Ovary (tissue), 9 donors: ENCODE data around the gene RHCE. TPM values are rescaled to one million over a fixed set of nuclear protein-coding genes. Genes with fewer than 3 reads are reported as not detected.
"Not testable (repeated sequence)": the region's sequence is repeated elsewhere in the genome, so short reads cannot be mapped to it uniquely, and the experiment has no call there.

Experiments
- DNase-seq, 5 donors: peaks; one replicate each; pipeline ENCODE4 v3.0.0-alpha.2; 2019 to 2020
- H3K27ac ChIP-seq, 2 donors: fragments of 200-600 bp; one replicate each; pipeline versions ENCODE4 v1.5.1 to v1.8.0; 2019 to 2022
- H3K27me3 ChIP-seq: fragments of 200-600 bp; one replicate; pipeline ENCODE4 v1.8.0; 2022
- H3K36me3 ChIP-seq: fragments of 200-600 bp; sonication (generic); one replicate; pipeline ENCODE4 v1.5.1; 2019
- H3K4me1 ChIP-seq: one replicate; pipeline ENCODE4 v1.8.1; 2013; ENCODE audit warnings: mild to moderate bottlenecking, moderate library complexity; ENCODE audit not compliant: insufficient read depth
- H3K4me3 ChIP-seq: fragments of 200-600 bp; sonication (generic); one replicate; pipeline ENCODE4 v1.5.1; 2017
- H3K9me3 ChIP-seq, 2 donors: fragments of 200-600 bp in 1 of 2; sonication (generic) in 1 of 2; one replicate each; pipeline versions ENCODE4 v1.5.1 to v1.8.1; 2013 to 2019; ENCODE audit warnings: mild to moderate bottlenecking in 1 of 2, moderate library complexity in 1 of 2
- WGBS, 3 donors: extraction: QIAGEN DNeasy Blood & Tissue Kit in 1 of 3; methylation state at CpG; one replicate each; pipeline versions ENCODE4 v1.1.5 to v1.1.7; 2013 to 2017; 5-methylcytosine and 5-hydroxymethylcytosine counted together
- intact Hi-C, 4 donors: fragments of 100-400 bp; cut with DNase I; formaldehyde crosslinking; loops; one replicate each; pipeline versions ENCODE4 v1.11.0 to v1.15.1; 2022 to 2023
- polyA plus RNA-seq, 2 donors: library from polyadenylated mRNA; stranded (reverse); fragments of 200-250 nt in 1 of 2; fragments of 350-450 nt in 1 of 2; fragmentation: Illumina TruSeq in 1 of 2; extraction: RNeasy Lipid Tissue Mini Kit (QIAGEN cat#74804) in 1 of 2; gene quantifications; one replicate each; pipeline ENCODE4 v1.2.3, GENCODE V29; 2013 to 2014
- total RNA-seq, 7 donors: library from RNA; depleted of rRNA in 2 of 7; stranded (reverse); fragments of >200 nt in 2 of 7; fragmentation: NEBNext Ultra II Directional in 3 of 7; extraction: Animal tissue kit (Norgen Biotek cat#: 25700) in 3 of 7; gene quantifications; one replicate each; pipeline versions ENCODE4 v1.1.0 to v1.2.4, GENCODE V29; 2016 to 2023
- donor health status: DM: no; HTN: no; CAD: no; lungs with moderate emphysema.
- donor health status: DM: no; HTN: no; CAD: no.
- donor health status: Bipolar disorder and iron deficiency.
- donor health status: DM: yes; HTN: yes; CAD: no.
- donor health status: DM: no; HTN: no; CAD: no.
- donor health status: DM: yes; HTN: yes; CAD: no.

RHCE gene
- total and polyA plus RNA-seq, 9 donors: 0.21 to 0.83 (median 0.53) TPM; not detected in 1

DNA sequence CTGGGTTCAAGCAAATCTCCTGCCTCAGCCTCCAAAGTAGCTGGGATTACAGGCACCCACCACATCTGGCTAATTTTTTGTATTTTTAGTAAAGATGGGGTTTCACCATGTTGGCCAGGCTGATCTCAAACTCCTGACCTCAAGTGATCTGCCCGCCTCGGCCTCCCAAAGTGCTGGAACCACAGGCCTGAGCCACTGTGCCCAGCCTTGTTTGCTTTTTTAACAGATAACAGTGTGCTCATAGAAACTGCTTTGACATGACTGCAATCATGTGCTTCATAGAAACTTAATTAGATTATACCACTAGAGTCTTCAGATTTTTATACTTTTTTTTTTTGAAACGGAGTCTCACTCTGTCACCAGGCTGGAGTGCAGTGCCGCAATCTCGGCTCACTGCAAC is 91.3 kb downstream of the RHCE start:
- H3K4me1 ChIP-seq, H3K27me3 ChIP-seq, DNase-seq, H3K36me3 ChIP-seq, intact Hi-C loops, H3K9me3 ChIP-seq, H3K27ac ChIP-seq, H3K4me3 ChIP-seq: not testable (repeated sequence)
- 70 to 80% (median 72%) methylated on average over 5 of the region's 5 CpGs for WGBS, 3 donors

DNA sequence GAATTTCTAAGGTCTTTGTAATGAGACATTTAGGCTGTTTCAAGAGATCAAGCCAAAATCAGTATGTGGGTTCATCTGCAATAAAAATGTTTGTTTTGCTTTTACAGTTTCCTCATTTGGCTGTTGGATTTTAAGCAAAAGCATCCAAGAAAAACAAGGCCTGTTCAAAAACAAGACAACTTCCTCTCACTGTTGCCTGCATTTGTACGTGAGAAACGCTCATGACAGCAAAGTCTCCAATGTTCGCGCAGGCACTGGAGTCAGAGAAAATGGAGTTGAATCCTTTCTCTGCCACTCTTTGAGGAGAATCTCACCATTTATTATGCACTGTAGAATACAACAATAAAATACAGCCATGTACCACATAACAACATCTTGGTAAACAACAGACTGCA is 91.8 kb downstream of the RHCE start:
- WGBS, 3 donors: 7 to 13% (median 13%) methylated on average over 4 of the region's 4 CpGs
- H3K36me3 ChIP-seq, H3K4me3 ChIP-seq, H3K9me3 ChIP-seq, H3K4me1 ChIP-seq, H3K27ac ChIP-seq, H3K27me3 ChIP-seq, intact Hi-C loops, DNase-seq: not testable (repeated sequence)

DNA sequence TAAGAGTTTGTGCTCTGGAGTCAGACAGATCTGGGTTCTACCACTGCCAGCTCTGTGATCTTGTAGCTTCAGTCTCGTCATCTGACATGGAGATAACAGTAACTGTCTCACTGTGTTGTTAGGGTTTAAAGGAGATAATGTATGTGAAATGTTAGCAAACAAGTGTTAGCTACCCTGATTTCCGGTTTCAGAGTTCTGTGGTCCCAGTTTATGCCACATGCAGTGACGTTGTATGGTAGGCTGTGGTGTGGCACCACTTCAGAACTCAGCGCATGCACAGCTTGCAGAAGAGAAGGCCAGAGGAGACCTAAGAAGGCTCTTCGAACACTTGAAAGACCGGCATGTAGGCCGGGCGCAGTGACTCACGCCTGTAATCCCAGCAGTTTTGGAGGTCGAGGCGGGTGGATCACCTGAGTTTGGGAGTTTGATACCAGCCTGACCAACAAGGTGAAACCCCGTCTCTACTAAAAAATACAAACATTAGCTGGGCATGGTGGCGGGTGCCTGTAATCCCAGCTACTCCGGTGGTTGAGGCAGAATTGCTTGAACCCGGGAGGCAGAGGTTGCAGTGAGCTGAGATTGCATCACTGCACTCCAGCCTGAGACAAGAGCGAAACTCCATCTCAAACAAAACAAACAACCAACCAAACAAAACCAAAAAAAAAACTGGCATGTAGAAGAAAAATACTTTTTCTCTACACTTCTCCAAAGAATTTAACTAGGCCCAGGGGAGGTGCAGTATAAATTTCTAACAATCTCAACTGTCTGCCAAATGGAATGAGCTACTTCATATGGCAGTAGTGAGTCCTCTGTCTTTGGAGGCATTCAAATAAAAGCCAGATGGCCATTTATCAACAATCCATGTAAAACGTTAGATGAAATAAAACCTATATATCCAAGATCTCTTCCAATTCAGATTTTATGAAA is 92.5 kb downstream of the RHCE start:
- H3K27ac ChIP-seq, DNase-seq, H3K4me3 ChIP-seq, H3K27me3 ChIP-seq, H3K36me3 ChIP-seq, intact Hi-C loops, H3K4me1 ChIP-seq, H3K9me3 ChIP-seq: not testable (repeated sequence)
- WGBS, 3 donors: no CpG with 5 or more reads among the region's 17 CpGs

DNA sequence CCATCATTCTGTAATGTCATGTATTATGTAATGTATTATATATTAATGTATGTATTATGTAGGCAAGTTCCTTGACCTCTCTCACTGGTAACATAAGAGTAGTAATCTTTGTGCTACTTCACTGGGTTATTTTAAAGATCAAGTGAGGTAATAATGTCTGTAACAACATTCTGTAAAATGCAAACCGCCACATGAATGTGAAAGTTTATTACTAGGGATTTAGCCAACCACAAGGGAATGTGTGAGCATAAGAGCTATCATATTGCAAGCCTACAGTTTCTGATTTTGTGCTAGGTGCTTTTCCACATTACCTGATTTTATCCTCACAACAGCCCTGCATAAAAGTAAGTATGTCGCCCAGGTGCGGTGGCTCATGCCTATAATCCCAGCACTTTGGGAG is 96.2 kb downstream of the RHCE start:
- WGBS, 3 donors: 80 to 100% (median 94%) methylated on average over 3 of the region's 3 CpGs
- H3K9me3 ChIP-seq, DNase-seq, intact Hi-C loops, H3K27ac ChIP-seq, H3K27me3 ChIP-seq, H3K4me1 ChIP-seq, H3K4me3 ChIP-seq, H3K36me3 ChIP-seq: not testable (repeated sequence)

DNA sequence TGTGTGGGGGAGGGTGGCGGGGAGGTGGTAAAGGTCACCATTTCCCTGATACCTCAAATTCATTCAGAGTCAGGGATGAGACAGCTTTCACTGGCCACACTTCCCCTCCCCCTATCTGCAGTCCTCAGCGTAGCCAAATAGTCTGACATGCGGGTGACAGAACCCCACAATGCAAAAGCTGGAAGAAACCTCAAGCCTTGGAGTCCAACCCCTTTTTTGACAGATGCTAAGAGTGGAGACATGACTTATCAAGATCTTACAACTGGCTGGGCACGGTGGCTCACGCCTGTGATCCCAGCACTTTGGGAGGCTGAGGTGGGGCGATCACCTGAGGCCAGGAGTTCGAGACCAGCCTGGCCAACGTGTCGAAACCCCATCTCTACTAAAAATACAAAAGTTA is 98.5 kb downstream of the RHCE start:
- H3K4me1 ChIP-seq, H3K27ac ChIP-seq, H3K36me3 ChIP-seq, DNase-seq, H3K4me3 ChIP-seq, H3K9me3 ChIP-seq, H3K27me3 ChIP-seq, intact Hi-C loops: not testable (repeated sequence)
- 89 to 97% (median 91%) methylated on average over 8 to 9 of the region's 9 CpGs for WGBS, 3 donors

DNA sequence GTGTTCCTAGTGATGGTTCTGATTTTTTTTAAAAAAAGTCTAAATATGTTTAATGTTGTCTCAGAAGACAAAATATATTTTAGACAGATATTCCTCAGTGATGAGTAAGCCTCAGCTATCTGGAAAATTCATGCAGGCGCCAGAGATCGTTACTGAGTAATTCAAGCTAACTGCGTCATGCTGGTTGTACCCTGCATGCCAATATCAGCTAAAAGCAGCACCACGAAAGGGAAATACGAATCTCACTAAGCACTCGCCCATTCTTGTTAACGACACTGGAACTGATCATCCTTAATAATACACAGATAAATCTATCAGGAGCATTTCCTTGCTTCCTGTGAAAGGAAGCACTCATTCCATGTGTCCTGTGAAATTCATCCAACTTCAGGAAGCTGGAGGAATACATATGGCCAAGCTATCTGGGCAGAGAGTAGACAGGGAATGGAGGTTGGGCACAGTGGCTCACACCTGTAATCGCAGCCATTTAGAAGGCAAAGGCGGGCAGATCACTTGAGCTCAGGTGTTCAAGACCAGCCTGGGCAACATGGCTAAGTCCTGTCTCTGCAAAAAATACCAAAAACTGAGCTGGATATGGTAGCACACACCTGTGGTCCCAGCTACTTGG is 100.2 kb downstream of the RHCE start:
- H3K36me3 ChIP-seq, H3K27me3 ChIP-seq, intact Hi-C loops, H3K4me1 ChIP-seq, H3K9me3 ChIP-seq, H3K4me3 ChIP-seq: not testable (repeated sequence)
- peak overlapping the region in 1 of 2 donors; percentile 64 for H3K27ac ChIP-seq
- DNase-seq: peak in 1 of 5 donors; percentile 43
- 40 to 50% (median 45%) methylated on average over 9 of the region's 9 CpGs for WGBS, 3 donors

DNA sequence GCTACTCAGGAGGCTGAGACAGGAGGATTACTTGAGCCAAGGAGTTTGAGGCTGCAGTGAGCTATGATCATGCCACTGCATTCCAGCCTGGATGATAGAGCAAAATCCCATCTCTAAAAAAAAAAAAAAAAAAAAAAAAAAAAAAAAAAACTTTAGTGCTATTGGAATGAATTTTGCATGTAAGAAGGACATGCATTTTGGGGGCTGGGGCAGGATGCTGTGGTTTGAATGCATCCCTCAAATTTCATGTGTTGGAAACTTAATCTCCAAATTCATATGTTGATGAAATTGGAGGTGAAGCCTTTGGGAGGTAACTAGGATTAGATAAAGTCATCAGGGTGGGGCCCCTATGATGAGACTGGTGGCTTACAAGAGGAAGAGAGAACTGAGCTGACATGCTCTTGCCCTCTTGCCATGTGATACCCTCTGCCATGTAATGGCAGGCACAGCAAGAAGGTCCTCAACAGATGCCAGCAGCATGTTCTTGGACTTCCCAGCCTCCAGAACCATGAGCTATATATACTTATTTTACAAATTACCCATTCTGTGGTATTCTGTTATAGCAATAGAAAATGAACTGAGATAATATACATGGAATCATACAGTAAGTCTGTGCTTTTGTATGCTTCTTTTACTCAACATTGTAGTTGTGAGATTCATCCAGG is 107.7 kb downstream of the RHCE start:
- H3K27ac ChIP-seq, DNase-seq, H3K4me3 ChIP-seq, H3K36me3 ChIP-seq, H3K4me1 ChIP-seq, intact Hi-C loops, H3K27me3 ChIP-seq, H3K9me3 ChIP-seq: not testable (repeated sequence)

Other genes with a start within 250 kb of the RHCE start
- gene SYF2, start 188.3 kb downstream of the RHCE start, total RNA-seq: 100 to 1,000 TPM in 1 of 7 donors, 10 to 100 TPM in 6; 38.2 to 106 (median 64.5) TPM
- 100 to 1,000 TPM; 122 to 141 TPM for gene SYF2, start 188.3 kb downstream of the RHCE start, polyA plus RNA-seq
- gene RSRP1, start 173.4 kb downstream of the RHCE start, total RNA-seq: 100 to 1,000 TPM in 2 of 7 donors, 10 to 100 TPM in 5; 52.1 to 138 (median 82.1) TPM
- gene RSRP1, start 173.4 kb downstream of the RHCE start, polyA plus RNA-seq: 100 to 1,000 TPM in 1 of 2 donors, 10 to 100 TPM in 1; 70.0 to 131 TPM
- gene RHD, start 148.3 kb downstream of the RHCE start, total RNA-seq: not detected
- gene RHD, start 148.3 kb downstream of the RHCE start, polyA plus RNA-seq: not detected
- 10 to 100 TPM; 50.0 to 74.9 (median 53.9) TPM for gene TMEM50A, start 82.5 kb downstream of the RHCE start, total RNA-seq
- 100 to 1,000 TPM in 1 of 2 donors, 10 to 100 TPM in 1; 61.2 to 140 TPM for gene TMEM50A, start 82.5 kb downstream of the RHCE start, polyA plus RNA-seq
- gene MACO1, start 10.1 kb upstream of the RHCE start, total RNA-seq: 10 to 100 TPM; 14.1 to 26.8 (median 23.4) TPM
- 10 to 100 TPM; 14.5 to 30.4 TPM for gene MACO1, start 10.1 kb upstream of the RHCE start, polyA plus RNA-seq
- 10 to 100 TPM in 6 of 7 donors, 1 to 10 TPM in 1; 9.3 to 17.4 (median 13.7) TPM for gene LDLRAP1, start 122.8 kb upstream of the RHCE start, total RNA-seq
- gene LDLRAP1, start 122.8 kb upstream of the RHCE start, polyA plus RNA-seq: 10 to 100 TPM in 1 of 2 donors, 1 to 10 TPM in 1; 9.1 to 12.2 TPM
- 10 to 100 TPM; 18.0 to 59.2 (median 41.0) TPM for gene MAN1C1, start 196.0 kb upstream of the RHCE start, total RNA-seq
- 10 to 100 TPM; 25.0 to 28.2 TPM for gene MAN1C1, start 196.0 kb upstream of the RHCE start, polyA plus RNA-seq